ENCODE results near the gene UBE2D3. TPM values are rescaled to one million over a fixed set of nuclear protein-coding genes. Genes with fewer than 3 reads are reported as not detected.

The UBE2D3 gene
- total RNA-seq, 4 donors from 2014 or later, result 436 to 523 (median 488) TPM

GRCh38 chr4:102754044-102754443 lies 73.3 kb downstream of the UBE2D3 start:
- Histone ChIP-seq H3K4me3 (no peak overlapping the region), H3K27ac (no peak overlapping the region), H3K4me1 (peaks cover 4% of the 10 kb centered on the region), H3K27me3 (no peaks in the 10 kb centered on the region), H3K9me3 (no peaks in the 10 kb centered on the region), H3K36me3 (no peaks in the 10 kb centered on the region)
- no peak for TF ChIP-seq CTCF (IDR thresholded peaks at IDR 0.05)
- no peak for TF ChIP-seq POLR2AphosphoS5 (IDR thresholded peaks at IDR 0.05)
- no peak for TF ChIP-seq EP300 (IDR thresholded peaks at IDR 0.05)
- no peak for TF ChIP-seq POLR2A (IDR thresholded peaks at IDR 0.05)
- WGBS, result 94% methylated on average over 2 of the region's 2 CpGs
- no peak for DNase-seq (ENCODE audit: low spot score in 2 of 2)

GRCh38 chr4:102751941-102752340 lies 75.4 kb downstream of the UBE2D3 start:
- Histone ChIP-seq H3K27ac (no peak overlapping the region), H3K36me3 (no peaks in the 10 kb centered on the region), H3K4me3 (no peak overlapping the region), H3K9me3 (no peaks in the 10 kb centered on the region), H3K4me1 (no peaks in the 10 kb centered on the region), H3K27me3 (no peaks in the 10 kb centered on the region)
- WGBS, result 82% methylated on average over 4 of the region's 4 CpGs
- DNase-seq (ENCODE audit: low spot score in 2 of 2), result no peak
- no peak for TF ChIP-seq POLR2AphosphoS5 (IDR thresholded peaks at IDR 0.05)
- no peak for TF ChIP-seq CTCF (IDR thresholded peaks at IDR 0.05)
- TF ChIP-seq POLR2A (IDR thresholded peaks at IDR 0.05), result no peak

Other genes starting within 250 kb of the UBE2D3 start
- gene MANBA, start 66.6 kb downstream of the UBE2D3 start, total RNA-seq, result 10 to 100 TPM; 11.0 to 36.1 (median 21.1) TPM
- 10 to 100 TPM in 3 of 4 donors, 1 to 10 TPM in 1; 9.9 to 11.1 (median 10.4) TPM for gene CISD2, start 41.4 kb upstream of the UBE2D3 start, total RNA-seq
- 1 to 10 TPM in 1 of 4 donors, under 1 TPM in 1, not detected in 2; 0.30 to 2.9 TPM for gene SLC9B1, start 192.2 kb upstream of the UBE2D3 start, total RNA-seq
- gene SLC9B2, start 249.2 kb upstream of the UBE2D3 start, total RNA-seq, result 10 to 100 TPM in 1 of 4 donors, 1 to 10 TPM in 3; 4.2 to 11.9 (median 5.6) TPM

Data from suprapubic skin (tissue), 4 donors.